RWPE2 (cell line): ENCODE results near the gene TBL1XR1.

Experiments
- ATAC-seq: fragments of 200-7000 bp; cut with Tn5 transposase; 3 replicates; pipeline ENCODE4 v1.9.1; 2021; ENCODE audit warnings: low read depth
- DNase-seq: peaks from one replicate; pipeline ENCODE4 v3.0.0-alpha.2; 2020; ENCODE audit warnings: low spot score
- H3K27ac ChIP-seq: fragments of 450-650 bp; 2 replicates; pipeline ENCODE4 v1.5.1; 2017; ENCODE audit warnings: mild to moderate bottlenecking; ENCODE audit not compliant: poor library complexity, severe bottlenecking
- H3K27me3 ChIP-seq: fragments of 250-450 bp; sonication (Bioruptor Pico); 2 replicates; pipeline ENCODE4 v1.5.1; 2021; ENCODE audit warnings: mild to moderate bottlenecking, moderate library complexity; ENCODE audit not compliant: insufficient read depth, poor library complexity, severe bottlenecking
- H3K36me3 ChIP-seq: fragments of 250-450 bp; sonication (Bioruptor Pico); 2 replicates; pipeline ENCODE4 v1.5.1; 2020; ENCODE audit warnings: low read depth, mild to moderate bottlenecking, moderate library complexity
- H3K4me1 ChIP-seq: fragments of 250-450 bp; sonication (Bioruptor Pico); 2 replicates; pipeline ENCODE4 v1.5.1; 2021; ENCODE audit warnings: mild to moderate bottlenecking, moderate library complexity; ENCODE audit not compliant: insufficient read depth, poor library complexity, severe bottlenecking
- H3K4me3 ChIP-seq: fragments of 250-450 bp; sonication (Bioruptor Pico); 2 replicates; pipeline ENCODE4 v1.5.1; 2021; ENCODE audit warnings: mild to moderate bottlenecking, moderate library complexity; ENCODE audit not compliant: severe bottlenecking
- H3K9me3 ChIP-seq: fragments of 250-450 bp; sonication (Bioruptor Pico); 2 replicates; pipeline ENCODE4 v1.5.1; 2021; ENCODE audit warnings: mild to moderate bottlenecking, moderate library complexity; ENCODE audit not compliant: severe bottlenecking
- CTCF ChIP-seq: fragments of 450-650 bp; IDR thresholded peaks from one replicate; pipeline ENCODE4 v1.5.1; 2017; ENCODE audit warnings: mild to moderate bottlenecking, moderate library complexity; ENCODE audit not compliant: poor library complexity, severe bottlenecking

The TBL1XR1 gene

GRCh38 chr3:177111541-177111949, 85.7 kb downstream of the TBL1XR1 start:
- TF ChIP-seq CTCF = no peak
- H3K4me1 ChIP-seq = peaks cover 32% of the 10 kb centered on the region
- H3K9me3 ChIP-seq = no peaks in the 10 kb centered on the region
- ATAC-seq (peak; percentile 65; the same call in 2 of the 3 replicates), DNase-seq (no peak)
- H3K27ac ChIP-seq = no peak overlapping the region
- H3K27me3 ChIP-seq = no peaks in the 10 kb centered on the region
- no peak overlapping the region for H3K4me3 ChIP-seq
- peaks cover 4% of the 10 kb centered on the region; the same call in 1 of the 2 replicates for H3K36me3 ChIP-seq

GRCh38 chr3:177110895-177111294, 86.4 kb downstream of the TBL1XR1 start:
- DNase-seq = no peak
- Histone ChIP-seq H3K4me1 (peaks cover 32% of the 10 kb centered on the region), H3K27ac (no peak overlapping the region), H3K27me3 (no peaks in the 10 kb centered on the region), H3K4me3 (no peak overlapping the region), H3K36me3 (peaks cover 4% of the 10 kb centered on the region; the same call in 1 of the 2 replicates), H3K9me3 (no peaks in the 10 kb centered on the region)
- no peak for ATAC-seq
- TF ChIP-seq CTCF = no peak

- H3K4me3 ChIP-seq = no peak overlapping the region
- peak overlapping the region; percentile 15 for H3K27ac ChIP-seq
- peaks cover 4% of the 10 kb centered on the region; the same call in 1 of the 2 replicates for H3K36me3 ChIP-seq
- TF ChIP-seq CTCF = no peak
- no peaks in the 10 kb centered on the region for H3K9me3 ChIP-seq
- ATAC-seq (no peak), DNase-seq (no peak)
- peaks cover 32% of the 10 kb centered on the region for H3K4me1 ChIP-seq
- no peaks in the 10 kb centered on the region for H3K27me3 ChIP-seq
Measured at GRCh38 chr3:177110386-177110785, 86.9 kb downstream of the TBL1XR1 start.

GRCh38 chr3:177109688-177110330, 87.5 kb downstream of the TBL1XR1 start:
- H3K4me1 ChIP-seq = peaks cover 32% of the 10 kb centered on the region
- H3K27me3 ChIP-seq = no peaks in the 10 kb centered on the region
- DNase-seq (no peak), ATAC-seq (no peak)
- peaks cover 4% of the 10 kb centered on the region; the same call in 1 of the 2 replicates for H3K36me3 ChIP-seq
- H3K4me3 ChIP-seq = no peak overlapping the region
- no peak for TF ChIP-seq CTCF
- H3K9me3 ChIP-seq = no peaks in the 10 kb centered on the region
- peak overlapping the region; percentile 15 for H3K27ac ChIP-seq

GRCh38 chr3:177108648-177109047, 88.6 kb downstream of the TBL1XR1 start:
- Histone ChIP-seq H3K27ac (no peak overlapping the region), H3K36me3 (peaks cover 4% of the 10 kb centered on the region; the same call in 1 of the 2 replicates), H3K27me3 (no peaks in the 10 kb centered on the region), H3K4me3 (no peak overlapping the region), H3K9me3 (no peaks in the 10 kb centered on the region), H3K4me1 (peaks cover 32% of the 10 kb centered on the region)
- ATAC-seq = peak; percentile 50; the same call in 1 of the 3 replicates
- DNase-seq = no peak
- no peak for TF ChIP-seq CTCF
